Measurements from ENCODE around the gene ENPP3. TPM values are rescaled to one million over a fixed set of nuclear protein-coding genes. Genes with fewer than 3 reads are reported as not detected.

ENPP3 gene
- total and polyA plus RNA-seq, 10 of the 15 experiments (the other 5 are each of a cell fraction or from before 2014, with no cell fraction given), result 0.01 TPM; not detected in 9

GRCh38 chr6:131656667-131657066, 19.6 kb downstream of the ENPP3 start:
- H2AFZ ChIP-seq (ENCODE audit: control insufficient read depth, low read depth, low read length), result no peak overlapping the region
- intact Hi-C loops (cut with micrococcal nuclease; ENCODE audit: unreplicated experiment) (no loop called here), in situ Hi-C loops (cut with MboI) (no loop called here)
- no peak overlapping the region for H3K27ac ChIP-seq (ENCODE audit: control insufficient read depth, insufficient read depth)
- WGBS (ENCODE audit: insufficient coverage, insufficient replicate concordance, low lambda C conversion rate, missing lambda C conversion rate), result 94% methylated on average over 3 of the region's 3 CpGs
- H3K4me1 ChIP-seq (ENCODE audit: control insufficient read depth, insufficient read depth, low read length), result no peaks in the 10 kb centered on the region
- no peak for FAIRE-seq
- H3K4me2 ChIP-seq (ENCODE audit: control insufficient read depth, insufficient read depth), result no peak overlapping the region
- ChIA-PET SMC1A (ENCODE audit: uncharacterized antibody, unreplicated experiment) (interaction anchor here (0.7 kb wide), 2 partner anchors 17 to 43 kb away, joined by 3 read pairs; no protein-coding TSS in a partner anchor), RAD21 (ENCODE audit: unreplicated experiment) (no interaction called here), POLR2A (no interaction called here), CTCF (interaction anchor here (1.0 to 1.4 kb wide), 2 partner anchors 29 to 266 kb away, joined by 3 read pairs; no protein-coding TSS in a partner anchor)
- H4K20me1 ChIP-seq (ENCODE audit: control insufficient read depth, insufficient read depth), result no peaks in the 10 kb centered on the region
- TF ChIP-seq RUNX3 (IDR thresholded peaks at IDR 0.05; ENCODE audit: low read length) (no peak), SPI1 (IDR thresholded peaks at IDR 0.05; ENCODE audit: borderline replicate concordance, insufficient read depth, low read depth, low read length) (no peak), CHD1 (IDR thresholded peaks at IDR 0.05; ENCODE audit: low read depth, low read length) (no peak), ZBTB33 (IDR thresholded peaks at IDR 0.05) (no peak), RELB (IDR thresholded peaks at IDR 0.05; ENCODE audit: low read depth) (no peak), KDM1A (IDR thresholded peaks at IDR 0.05; ENCODE audit: borderline replicate concordance) (no peak), CBX5 (IDR thresholded peaks at IDR 0.05; ENCODE audit: low read depth) (no peak), STAT3 (IDR thresholded peaks at IDR 0.05; ENCODE audit: low read depth, low read length) (no peak)
- no TSS peak for BruUV-seq (replicated peaks)
- ATAC-seq, result no peak
- H3K9ac ChIP-seq (ENCODE audit: control insufficient read depth, insufficient read depth, low read length), result no peak overlapping the region
- no peaks in the 10 kb centered on the region for H3K9me3 ChIP-seq (replicated peaks; ENCODE audit: control insufficient read depth, insufficient read depth, low read length)
- no peak for DNase-seq (ENCODE audit: low read depth, low spot score)
- H3K4me3 ChIP-seq, result no peak overlapping the region
- H3K27me3 ChIP-seq (replicated peaks in 1 of 2; ENCODE audit: control insufficient read depth in 2 of 2, insufficient read depth in 2 of 2, low read length in 1 of 2), result peaks cover 0 to 2% of the 10 kb centered on the region in 2 experiments; a peak in 1 of 4 replicates
- no peaks in the 10 kb centered on the region for H3K79me2 ChIP-seq (ENCODE audit: control insufficient read depth, insufficient read depth, low read length)
- H3K36me3 ChIP-seq (ENCODE audit: control insufficient read depth in 2 of 2, insufficient read depth in 2 of 2, low read length in 1 of 2), result no peaks in the 10 kb centered on the region

Measured in GM12878 (cell line).